NCI-H2107 treated with DMSO at 0.1 percent for 48 hours (cell line): ENCODE measurements around the gene PEMT.

Experiments
- DNase-seq: peaks from one replicate; lab custom pipeline; 2025; ENCODE audit not compliant: unreplicated experiment; lab: John Stamatoyannopoulos, UW

The PEMT gene

DNA sequence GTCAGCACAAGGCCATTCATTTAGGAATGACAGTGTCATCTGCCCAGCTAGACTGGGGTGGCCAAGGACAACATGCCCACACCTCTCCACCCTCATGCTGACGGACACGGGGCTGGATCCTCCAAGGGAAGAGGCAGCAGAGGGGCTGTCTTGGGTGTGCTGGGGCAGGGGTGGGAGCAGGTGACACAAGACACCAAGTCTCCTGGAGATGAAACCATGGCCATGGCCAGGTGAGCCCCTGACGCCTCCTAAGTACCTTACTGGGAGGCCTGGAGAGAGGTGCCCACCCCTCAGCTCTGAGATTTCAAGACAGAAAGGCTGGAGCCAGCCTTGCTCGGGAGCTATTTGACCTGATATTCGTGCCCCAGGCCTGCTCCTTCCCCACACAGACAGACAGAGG lies 86.4 kb downstream of the PEMT start:
- no peak for DNase-seq

DNA sequence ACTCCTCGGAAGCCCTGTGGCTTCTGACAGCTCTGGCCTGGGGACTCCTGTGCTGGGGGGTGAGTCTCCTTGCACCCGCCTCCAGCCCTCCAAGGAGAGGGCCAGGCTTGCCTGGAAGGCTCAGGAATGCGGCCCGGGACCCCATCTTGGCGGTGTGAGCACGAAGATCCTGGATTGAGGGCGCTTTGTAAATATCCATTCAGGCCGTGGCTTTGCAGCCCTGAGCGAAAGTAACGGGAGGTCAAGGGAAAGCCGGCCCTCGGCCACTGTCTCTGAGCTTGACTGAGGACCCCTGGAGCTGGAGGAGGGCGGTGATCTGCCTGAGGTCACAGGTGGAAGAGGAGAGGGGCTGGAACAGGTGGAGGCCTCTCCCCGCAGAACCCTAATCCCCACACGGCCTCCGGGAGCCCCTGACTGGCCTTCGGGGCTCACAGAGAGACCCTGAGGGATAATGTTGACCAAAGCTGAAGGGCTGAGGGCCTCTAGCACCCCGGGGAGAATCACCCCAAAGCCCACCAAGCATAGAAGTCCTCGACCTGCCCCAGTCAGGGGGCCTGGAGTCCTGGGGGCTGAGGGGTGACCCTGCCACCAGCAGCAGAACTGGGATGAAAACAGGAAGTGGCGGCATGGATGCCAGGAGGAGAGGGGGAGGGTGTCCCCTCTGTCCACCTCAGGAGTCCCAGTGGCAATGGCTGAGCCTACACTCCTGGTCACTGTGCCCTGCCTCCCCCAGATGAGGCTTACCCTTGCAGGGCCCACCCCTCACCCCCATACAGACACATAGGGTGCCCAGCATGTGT lies 87.0 kb downstream of the PEMT start:
- no peak for DNase-seq

DNA sequence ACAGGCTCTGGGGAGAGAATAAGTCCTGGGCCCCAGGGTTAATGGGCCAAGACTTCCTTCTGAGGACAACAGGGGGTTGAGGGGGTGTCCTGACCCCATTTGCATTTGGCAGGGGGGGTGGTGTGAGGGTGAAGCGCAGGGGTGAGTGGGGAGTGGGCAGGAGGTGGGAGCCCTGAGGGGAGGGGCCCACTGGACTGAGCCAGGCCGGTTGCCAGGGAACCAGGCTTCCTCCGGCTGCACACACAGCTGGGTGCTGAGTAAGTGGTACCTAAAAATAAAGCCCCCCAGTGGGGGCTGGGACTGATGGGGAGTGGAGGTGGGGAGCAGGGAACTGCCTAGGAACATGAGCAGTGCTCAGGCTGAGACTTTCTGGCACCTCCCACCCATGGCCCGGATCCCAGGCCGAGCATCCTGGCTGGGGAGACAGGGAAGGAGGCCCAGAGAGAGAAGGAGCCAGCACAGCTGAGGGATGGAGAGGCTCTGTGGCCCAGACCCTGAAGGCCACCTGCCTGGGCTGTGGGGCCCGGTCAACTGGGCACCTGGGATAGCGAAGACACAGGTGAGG lies 87.9 kb downstream of the PEMT start:
- DNase-seq = no peak

DNA sequence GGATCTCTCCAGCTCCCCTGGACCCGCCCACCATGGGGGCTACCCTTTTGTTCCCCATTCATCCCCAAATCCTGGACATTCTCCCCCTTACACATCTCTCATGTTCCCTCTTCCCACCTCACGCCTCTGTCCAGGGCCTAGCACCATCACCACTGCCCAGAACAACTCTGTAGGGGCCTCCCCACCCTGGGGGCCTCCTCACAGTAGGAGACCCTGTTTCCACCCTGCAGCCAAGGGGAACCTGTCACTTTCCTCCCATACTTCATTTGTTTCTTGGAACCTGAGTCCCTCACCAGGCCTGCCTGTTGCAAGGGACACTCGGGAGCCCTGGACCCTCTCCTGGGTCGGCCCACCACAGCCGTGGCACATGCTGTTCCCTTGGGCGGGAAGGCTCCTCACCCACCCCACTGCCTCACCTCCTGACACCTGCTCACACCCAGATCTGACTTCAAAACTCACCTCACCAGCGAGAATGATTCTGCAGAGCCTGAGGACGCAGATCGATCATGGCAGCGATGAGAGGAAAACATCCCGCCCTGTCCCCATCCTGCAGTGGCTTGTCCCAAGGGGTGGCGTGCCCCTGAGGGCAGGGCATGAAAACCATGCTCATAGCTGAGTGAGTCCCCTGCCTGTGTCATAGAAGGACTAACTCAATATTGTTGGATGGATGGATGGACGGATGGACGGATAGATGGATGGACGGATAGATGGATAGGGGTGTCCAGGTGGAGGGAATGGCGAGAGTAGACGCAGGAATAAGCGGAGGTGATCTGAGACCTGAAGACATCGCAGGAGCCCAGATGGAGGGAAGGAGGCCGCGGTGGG lies 88.6 kb downstream of the PEMT start:
- DNase-seq = no peak

DNA sequence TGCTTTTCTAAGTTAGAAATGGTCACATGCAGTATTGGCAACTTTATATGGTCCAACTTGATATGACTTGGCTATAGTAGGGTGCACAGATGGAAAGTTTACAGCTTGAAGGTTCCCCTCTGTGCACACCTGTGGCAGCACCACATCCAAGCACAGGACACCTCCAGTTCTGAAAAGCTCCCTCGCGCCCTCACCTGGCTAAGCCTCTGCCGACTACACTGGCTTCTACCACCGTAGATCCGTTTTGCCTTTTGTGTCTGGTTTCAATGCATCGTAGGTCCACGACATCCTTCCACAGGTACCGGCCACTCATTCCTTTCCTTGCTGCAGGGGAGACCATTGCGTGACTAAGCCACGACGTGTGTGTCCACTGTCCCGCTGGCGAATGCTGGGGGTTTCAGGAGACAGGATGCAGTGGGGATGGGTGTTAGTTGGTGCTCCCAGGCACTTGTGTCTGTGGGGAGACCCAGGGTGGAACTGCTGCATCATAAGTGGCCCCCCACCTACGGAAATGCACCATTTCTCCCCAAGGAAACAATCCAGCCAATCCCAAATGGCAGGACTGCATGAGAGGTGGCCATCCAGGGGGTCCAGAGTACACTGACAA lies 90.4 kb downstream of the PEMT start:
- DNase-seq = no peak

DNA sequence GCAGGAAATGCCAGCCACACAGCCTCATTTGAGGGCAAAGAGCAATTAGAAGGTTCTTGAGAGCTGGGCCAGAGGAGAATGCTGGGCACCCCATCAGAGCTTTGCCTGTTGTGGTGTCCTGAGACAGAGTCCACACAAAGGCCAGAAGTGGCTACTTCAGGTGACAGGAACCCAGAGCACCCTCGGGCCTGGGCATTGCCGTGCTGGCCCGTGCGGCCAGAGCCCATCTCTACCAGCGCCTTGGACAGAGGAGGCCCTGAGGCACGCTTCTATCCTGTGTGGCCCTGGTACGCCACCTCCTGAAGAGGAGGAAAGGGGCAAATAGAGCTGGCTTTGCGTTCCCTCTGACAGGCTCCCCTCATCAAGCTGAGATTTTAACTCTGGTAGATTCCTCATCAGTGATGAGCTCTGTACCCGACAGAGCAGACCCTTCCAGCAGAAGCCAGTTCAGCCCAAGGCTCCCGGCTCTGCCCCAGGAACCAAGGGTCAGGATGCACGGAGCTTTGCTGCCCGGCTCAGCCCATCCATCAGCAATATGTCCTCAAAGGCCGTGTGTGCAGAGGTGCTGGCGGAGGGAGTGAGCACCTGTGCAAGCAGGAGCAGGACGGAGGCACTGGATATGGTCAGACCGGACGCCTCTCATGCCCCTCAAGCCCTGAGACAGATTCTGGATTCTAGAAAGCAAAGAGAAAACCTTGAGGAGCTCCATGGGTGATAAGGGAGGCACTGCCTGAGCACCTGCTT lies 91.9 kb downstream of the PEMT start:
- DNase-seq = no peak

DNA sequence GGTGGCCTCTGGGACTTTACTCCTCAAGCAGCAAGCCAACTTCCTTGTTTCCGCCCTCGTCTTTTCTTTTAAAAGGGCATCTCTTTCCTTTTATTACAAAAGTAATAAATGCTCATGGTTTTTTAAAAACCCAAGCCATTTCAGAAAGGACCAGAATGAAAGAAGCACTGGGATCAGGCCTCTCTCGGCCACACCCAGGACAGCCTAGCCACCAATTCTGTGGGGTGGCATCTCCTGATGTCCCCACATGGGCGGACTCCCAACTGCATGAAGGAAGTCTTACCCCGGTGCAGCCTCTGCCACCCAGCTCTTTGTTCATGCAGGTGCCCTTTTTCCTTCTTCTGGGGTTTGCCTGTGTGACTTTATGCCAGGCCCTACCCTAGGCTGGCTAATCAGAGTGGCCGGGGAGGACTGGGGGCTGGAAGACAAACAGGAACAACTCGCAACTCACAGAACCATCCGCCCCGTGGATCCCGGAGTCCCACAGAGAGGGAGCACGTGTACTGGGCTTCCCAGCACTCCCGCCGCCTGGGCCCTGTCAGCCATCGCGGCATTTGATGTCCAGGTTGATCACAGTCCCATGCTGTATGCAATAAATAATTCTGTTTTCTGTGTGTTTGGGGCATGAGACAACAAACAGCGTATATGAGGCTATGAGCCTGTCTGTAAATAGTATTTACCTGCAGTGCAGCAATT lies 92.8 kb downstream of the PEMT start:
- no peak for DNase-seq

DNA sequence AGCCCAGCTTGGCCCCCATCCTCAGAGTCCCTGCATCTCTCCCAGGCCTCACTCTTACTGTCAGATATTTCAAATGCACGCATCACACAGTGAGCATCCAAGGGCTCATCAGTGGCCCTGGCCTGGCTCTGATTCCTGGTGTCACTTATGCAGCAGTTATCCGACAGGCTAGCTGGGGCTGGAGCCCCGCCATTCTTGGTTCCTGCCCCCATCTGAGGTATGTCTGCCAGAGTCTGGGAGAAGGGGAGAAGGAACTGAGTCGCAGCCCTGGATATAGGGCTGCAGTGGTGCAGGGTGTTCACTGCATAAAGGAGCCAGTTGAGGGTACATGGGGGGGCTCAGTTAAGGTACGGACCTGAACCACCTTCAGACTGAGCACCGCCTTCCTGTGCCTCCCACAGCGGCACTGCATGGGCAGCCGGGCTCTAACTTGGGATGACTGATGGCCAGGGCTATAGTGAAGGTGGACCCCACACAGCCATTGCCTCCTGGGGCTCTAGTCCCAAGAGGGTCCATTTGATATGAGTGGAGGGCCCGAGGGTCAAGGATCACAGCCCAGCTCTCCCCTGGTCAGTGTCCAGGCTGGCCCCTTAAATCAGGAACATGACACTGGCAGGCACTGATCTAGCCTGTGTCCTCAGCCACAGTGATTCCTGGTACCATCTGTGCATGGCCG lies 93.5 kb downstream of the PEMT start:
- DNase-seq = no peak

DNA sequence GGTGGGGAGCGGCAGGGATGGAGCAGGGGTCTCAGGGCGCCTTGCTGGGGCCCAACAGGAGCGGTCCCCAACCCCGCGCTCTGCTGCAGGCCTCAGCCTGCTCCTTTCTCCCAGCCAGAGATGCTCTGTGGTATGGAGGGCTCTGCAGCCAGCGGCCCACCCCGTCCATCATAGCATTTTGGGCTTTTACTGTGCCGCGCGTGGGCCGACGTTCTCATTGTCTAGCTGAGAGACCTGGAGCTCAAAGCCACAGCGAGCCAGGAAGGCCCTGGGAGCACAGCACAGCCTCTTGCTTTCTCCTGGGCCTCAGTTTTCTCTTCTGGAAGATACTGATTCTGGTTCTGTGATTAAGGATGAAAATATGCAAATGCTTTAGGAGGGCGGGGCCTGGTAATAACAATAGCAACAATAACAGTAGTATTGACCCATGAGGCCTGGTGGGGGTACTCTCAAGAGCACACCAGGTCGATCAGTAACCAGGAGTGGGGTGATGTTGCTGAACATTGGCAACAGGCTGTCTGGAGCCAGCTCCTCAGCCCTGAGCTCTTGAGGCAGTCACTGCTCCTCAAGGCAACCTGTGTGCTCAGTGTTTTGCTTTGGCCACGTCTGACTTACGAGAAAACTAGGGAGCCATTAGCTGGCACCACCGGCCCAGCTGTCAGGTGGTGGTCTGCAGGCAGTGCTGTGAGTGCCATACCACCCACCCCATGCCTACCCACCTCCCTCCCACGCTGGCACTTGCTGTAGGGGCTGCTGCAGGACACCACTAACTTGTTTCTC lies 94.3 kb downstream of the PEMT start:
- no peak for DNase-seq

DNA sequence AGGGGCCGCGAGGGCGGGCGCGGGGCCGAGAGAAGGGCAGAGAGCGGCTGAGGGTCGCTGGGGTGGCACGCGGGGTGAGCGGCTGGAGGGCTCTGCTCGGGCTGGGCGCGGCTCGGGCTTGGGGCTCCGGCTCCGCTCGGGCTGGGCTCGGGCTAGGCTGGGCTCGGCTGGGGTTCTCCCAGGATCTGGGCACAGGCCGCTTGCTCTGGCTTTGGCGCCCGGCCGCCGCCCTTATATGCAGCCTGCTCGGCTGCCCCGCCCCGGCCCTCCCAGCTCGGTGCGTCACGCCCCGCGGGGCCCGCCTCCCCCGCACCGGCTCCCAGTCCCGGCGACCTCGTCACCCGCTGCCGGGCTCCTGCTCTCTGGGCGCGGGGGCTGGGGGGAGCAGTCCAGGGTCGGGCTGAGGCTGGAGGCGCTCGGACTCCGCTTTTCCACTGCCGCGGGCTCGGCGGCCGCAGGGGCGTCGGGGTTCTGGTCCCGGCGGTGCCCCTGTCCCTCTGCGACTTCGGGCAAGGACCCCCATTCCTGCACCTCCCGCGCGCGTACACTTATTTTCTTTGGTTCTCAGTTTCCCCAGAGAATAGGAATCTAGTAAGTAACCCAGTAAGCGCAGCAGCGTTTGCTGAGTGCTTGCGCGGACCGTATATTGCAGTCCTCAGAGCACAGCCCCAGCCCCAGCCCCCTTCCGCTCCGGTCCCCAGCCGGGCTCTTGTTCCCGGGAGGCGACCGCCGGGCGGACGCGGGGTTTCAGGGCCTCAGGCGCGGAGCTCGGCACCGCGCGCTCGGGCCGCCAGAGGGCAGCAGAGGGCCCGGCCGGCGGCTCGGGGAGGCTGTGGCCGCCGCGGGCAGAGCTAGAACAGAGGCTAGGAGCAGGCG lies 95.1 kb downstream of the PEMT start, which contains the start of gene RASD1:
TSS of gene RASD1 (minus strand) at position 207 of the 876 bp plus-strand sequence. CDS start 214 bp downstream, outside the sequence.
- peak; percentile 39 for DNase-seq

DNA sequence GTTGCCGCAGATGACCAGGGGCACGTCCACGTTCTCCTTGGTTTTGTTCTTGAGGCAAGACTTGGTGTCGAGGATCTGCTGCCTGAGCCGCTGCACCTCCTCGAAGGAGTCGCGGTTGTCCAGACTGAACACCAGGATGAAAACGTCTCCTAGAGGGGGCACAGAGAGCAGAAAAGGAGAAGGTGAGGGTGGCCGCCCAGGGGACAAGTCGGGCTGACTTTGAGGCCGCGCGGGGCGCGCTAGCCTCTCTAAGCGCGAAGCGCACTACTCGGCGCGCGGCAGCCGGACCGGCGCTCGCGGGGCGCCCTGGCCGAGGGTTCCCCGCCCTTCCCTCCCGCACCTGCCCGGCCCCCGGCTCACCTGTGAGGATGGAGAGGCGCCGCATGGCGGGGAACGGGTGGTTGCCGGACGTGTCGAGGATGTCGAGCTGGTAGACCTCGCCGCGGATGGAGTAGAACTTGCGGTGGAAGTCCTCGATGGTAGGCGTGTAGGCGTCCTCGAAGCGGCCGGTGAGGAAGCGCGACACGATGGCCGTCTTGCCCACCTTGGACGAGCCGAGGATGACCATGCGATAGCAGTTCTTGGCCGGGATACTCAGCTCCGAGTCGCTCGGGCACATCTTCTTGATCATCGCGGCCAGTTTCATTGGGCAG lies 95.8 kb downstream of the PEMT start:
- no peak for DNase-seq

DNA sequence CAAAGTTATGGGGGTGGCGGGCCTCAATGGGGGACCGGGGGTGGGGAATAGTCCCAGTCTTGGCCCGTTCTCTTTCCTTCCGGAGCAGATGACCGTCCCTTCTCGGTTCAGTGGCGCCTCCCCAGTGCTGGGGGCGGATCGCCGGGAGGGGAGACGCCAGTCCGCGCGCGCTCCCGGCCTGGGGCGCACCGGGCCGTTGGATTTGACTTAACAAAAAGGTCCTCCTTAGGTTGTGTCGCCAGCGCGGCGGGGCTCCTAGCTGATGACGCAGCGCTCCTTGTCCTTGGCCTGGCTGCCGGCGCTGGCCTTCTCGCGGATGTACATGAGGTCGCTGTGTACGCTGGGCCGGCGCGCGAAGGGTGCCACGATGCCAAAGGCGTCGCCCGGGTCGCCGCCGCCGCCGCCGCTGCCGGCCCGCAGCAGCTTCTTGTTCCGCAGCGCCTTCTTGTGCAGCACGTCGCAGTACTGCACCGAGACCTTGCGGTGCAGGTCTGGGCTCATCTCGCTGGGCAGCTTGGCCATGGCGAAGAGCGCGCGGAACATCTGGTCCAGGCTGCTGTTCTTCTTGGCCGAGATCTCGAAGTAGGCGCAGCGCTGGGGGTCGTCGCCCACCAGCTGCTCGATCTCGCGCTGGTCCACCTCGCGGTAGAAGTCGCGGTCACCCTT lies 96.5 kb downstream of the PEMT start:
- no peak for DNase-seq

DNA sequence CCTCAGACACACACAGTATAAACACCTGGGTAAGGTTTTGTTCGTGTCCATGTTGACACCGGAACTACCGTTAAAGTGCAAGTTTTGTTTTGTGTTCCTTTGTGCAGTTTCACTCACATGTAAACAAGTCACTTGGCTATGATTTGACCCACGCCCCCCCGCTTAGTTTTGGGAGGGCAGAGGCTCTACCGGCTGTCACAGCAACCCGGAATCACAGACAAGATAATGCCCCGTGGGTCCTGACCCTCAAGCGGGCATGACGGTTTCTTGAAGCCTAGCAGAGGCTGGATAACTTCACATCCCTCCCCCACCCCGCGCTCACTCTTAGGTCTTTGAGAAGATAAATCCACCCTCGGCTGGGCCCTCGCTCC lies 97.0 kb downstream of the PEMT start:
- no peak for DNase-seq

DNA sequence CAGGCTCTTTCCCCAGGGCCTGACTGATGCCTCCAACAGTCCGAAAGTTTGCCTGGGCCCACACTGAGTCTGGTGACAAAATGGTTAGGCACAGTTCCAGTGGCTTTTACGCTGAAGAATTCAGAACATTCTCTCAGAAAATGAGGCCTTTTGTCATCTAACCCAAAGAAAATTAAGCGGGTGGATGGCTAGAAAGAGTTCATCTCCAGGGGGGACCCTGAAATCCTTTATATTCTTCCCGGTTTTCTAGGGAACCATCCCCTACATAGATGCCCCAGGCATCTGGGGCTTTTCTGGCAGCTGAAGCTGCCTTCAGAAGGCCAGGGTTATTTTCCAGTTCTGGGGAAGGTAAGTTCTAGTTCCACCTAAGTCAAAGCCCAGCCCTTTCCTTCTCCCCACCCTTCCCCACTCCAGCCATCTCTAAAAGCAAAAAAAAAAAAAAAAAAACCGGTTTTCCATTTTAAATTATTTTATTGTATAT lies 97.5 kb downstream of the PEMT start:
- no peak for DNase-seq

DNA sequence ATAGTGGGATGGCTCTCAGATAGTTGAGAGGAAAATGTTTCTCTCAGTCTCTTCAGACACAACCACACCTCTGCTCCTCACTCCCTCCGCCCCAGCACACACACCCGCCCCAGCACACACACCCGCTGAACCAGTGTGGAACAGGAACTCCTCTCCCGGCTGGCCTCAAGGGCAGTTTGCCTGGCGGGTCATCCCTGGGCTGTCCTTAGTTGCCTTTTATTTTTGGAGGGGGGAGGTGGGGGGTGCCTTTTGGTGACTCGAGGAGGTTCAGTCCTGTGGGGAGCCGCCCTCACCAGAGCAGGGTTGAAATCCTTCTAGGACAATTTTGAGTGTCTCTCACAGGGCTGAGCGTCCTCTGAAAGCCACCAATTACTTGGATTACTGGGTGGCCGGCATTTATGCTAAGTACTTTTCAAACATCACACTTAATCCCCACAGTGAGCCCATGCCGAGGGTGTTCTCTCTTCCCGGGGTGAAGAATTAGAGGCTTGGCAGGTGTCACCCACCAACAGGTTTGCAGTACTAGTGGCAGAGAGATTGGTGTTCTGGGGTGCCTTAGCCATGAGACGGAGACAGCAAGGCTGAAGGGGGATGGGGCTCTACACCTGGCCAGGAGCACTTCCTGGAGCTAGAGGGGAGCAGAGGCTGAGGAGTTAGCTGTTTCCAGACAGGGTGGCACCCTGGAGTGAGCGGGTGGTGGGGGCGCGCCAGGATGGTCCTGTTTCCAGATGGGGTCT lies 98.1 kb downstream of the PEMT start:
- DNase-seq = no peak

DNA sequence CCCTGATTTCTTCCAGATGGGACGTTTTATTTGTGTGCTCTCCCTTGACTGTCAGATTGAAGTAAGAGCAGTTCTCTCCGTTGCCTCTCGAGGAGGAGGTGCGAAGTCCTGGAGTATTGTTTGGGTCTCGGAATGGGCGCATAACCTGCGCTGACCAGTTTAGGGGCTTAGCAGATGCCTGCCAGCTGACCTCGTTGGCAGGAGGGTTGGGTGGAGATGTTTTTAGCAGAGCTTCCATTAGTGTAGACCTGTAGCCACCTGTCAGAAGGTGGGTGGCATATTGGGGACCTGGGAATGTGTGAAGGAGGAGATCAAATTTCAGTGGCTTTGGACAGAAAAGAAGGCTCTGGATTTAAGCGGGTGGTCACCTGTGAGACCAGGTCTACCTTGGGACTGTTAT lies 98.9 kb downstream of the PEMT start:
- no peak for DNase-seq
